K562 (cell line): ENCODE results near the gene ALOX5. TPM values are rescaled to one million over a fixed set of nuclear protein-coding genes. Genes with fewer than 3 reads are reported as not detected.
A peak's percentile ranks its signal among the peaks of the same experiment; 100 is the strongest.

Experiments used
- ATAC-seq: fragments of 200-7000 bp; cut with Tn5 transposase; 3 replicates; pipeline ENCODE4 v1.9.1; 2020; ENCODE audit warnings: moderate library complexity
- BruUV-seq: library from RNA; stranded (reverse); fragments of 400-500 nt; replicated peaks from 2 replicates; lab custom pipeline; 2021; lab: Mats Ljungman, UMichigan
- CTCF ChIA-PET: fragments of 300-600 bp; formaldehyde crosslinking; extraction: SDS; loops from one replicate; lab custom pipeline; 2021; ENCODE audit warnings: low intra/inter-chr PET ratio; lab: Yijun Ruan, JAX
- POLR2A ChIA-PET: fragments of 300-600, 350-650 bp; sonication (Branson Sonifier 250); formaldehyde crosslinking; extraction: SDS; loops from one replicate; lab custom pipeline; 2021; ENCODE audit warnings: antibody characterized with exemption, inconsistent platforms; lab: Yijun Ruan, JAX
- DNase-seq, 4 experiments: peaks; one replicate each; pipeline versions ENCODE4 v3.0.0 to v3.0.0-alpha.2; 2011 to 2018; ENCODE audit warnings: low spot score in 3 of 4, mixed read lengths in 3 of 4; ENCODE audit errors: extremely low read depth in 1 of 4
- FAIRE-seq: peaks from 2 replicates; lab custom pipeline; 2011; peaks lifted over from hg19 to GRCh38; lab: Jason Lieb, UNC
- H2AFZ ChIP-seq: 2 replicates; pipeline ENCODE4 v1.6.0; 2011; ENCODE audit warnings: low read depth, low read length, control low read depth, inconsistent platforms
- H3K27ac ChIP-seq: fragments of 200-600 bp; 3 replicates; pipeline ENCODE4 v1.8.0; 2011; ENCODE audit warnings: low read depth, mild to moderate bottlenecking, control low read depth, inconsistent platforms, low read length, moderate library complexity, mixed read lengths; ENCODE audit errors: extremely low read depth
- H3K27me3 ChIP-seq, 2 experiments: fragments of 300-600 bp in 1 of 2; 2 replicates in 1 of 2; 3 replicates in 1 of 2; pipeline versions ENCODE4 v1.6.0 to v1.8.0; 2011; ENCODE audit warnings: inconsistent platforms in 2 of 2, low read length in 2 of 2, mild to moderate bottlenecking in 1 of 2, mixed read lengths in 1 of 2, moderate library complexity in 1 of 2; ENCODE audit not compliant: control insufficient read depth in 2 of 2, insufficient read depth in 2 of 2
- H3K36me3 ChIP-seq: fragments of 300-600 bp; 3 replicates; pipeline ENCODE4 v1.8.0; 2011; ENCODE audit warnings: mild to moderate bottlenecking, low read length, inconsistent platforms; ENCODE audit not compliant: control insufficient read depth, insufficient read depth
- H3K4me1 ChIP-seq, 2 experiments: fragments of 200-600 bp in 1 of 2; replicated peaks in 1 of 2; 2 replicates in 1 of 2; 3 replicates in 1 of 2; pipeline versions ENCODE4 v1.5.1 to v1.8.0; 2011; ENCODE audit warnings: inconsistent platforms in 2 of 2, low read length in 2 of 2, mild to moderate bottlenecking in 1 of 2, mixed read lengths in 1 of 2, moderate library complexity in 1 of 2; ENCODE audit not compliant: control insufficient read depth in 2 of 2, insufficient read depth in 2 of 2
- H3K4me2 ChIP-seq: 2 replicates; pipeline ENCODE4 v1.6.1; 2011; ENCODE audit warnings: low read length, control low read depth, inconsistent platforms, mixed read lengths; ENCODE audit not compliant: insufficient read depth
- H3K4me3 ChIP-seq: fragments of 200-600 bp; sonication (generic), shearing (Covaris generic); 2 replicates; pipeline ENCODE4 v1.5.1; 2016; ENCODE audit warnings: control low read depth, inconsistent platforms
- H3K79me2 ChIP-seq: fragments of 200-600 bp; 3 replicates; pipeline ENCODE4 v1.8.0; 2011; ENCODE audit warnings: low read length, inconsistent platforms; ENCODE audit not compliant: control insufficient read depth, insufficient read depth
- H3K9ac ChIP-seq, 2 experiments: 2 replicates each; pipeline versions ENCODE4 v1.6.0 to v1.6.1; 2011; ENCODE audit warnings: low read depth in 2 of 2, low read length in 2 of 2, control low read depth in 1 of 2, inconsistent platforms in 1 of 2, mild to moderate bottlenecking in 1 of 2, mixed read lengths in 1 of 2; ENCODE audit not compliant: insufficient read depth in 1 of 2
- H3K9me1 ChIP-seq: one replicate; pipeline ENCODE4 v1.6.0; 2011; ENCODE audit warnings: inconsistent platforms, mild to moderate bottlenecking, low read length, moderate library complexity; ENCODE audit not compliant: control insufficient read depth, insufficient read depth
- H3K9me3 ChIP-seq: replicated peaks from 2 replicates; pipeline ENCODE4 v1.5.1; 2011; ENCODE audit warnings: low read depth, low read length, inconsistent platforms; ENCODE audit not compliant: control insufficient read depth, insufficient read depth
- H4K20me1 ChIP-seq: replicated peaks from 2 replicates; pipeline ENCODE4 v1.6.1; 2011; ENCODE audit warnings: low read length, inconsistent platforms, mixed read lengths; ENCODE audit not compliant: control insufficient read depth, insufficient read depth
- ADNP ChIP-seq: fragments of 200-800 bp; sonication (Bioruptor generic); IDR thresholded peaks from 2 replicates; pipeline ENCODE4 v1.6.1; 2016; ENCODE audit warnings: missing genetic modification characterization, missing compliant biosample characterization
- C11orf30 ChIP-seq: fragments of 450-650 bp; IDR thresholded peaks from 2 replicates; pipeline ENCODE4 v1.6.1; 2016; ENCODE audit warnings: low read depth, mild to moderate bottlenecking
- CBX8 ChIP-seq: fragments of 200-600 bp; sonication (generic); IDR thresholded peaks from 2 replicates; pipeline ENCODE4 v1.6.1; 2012; ENCODE audit warnings: borderline replicate concordance, mixed run types, low read depth, mild to moderate bottlenecking, moderate library complexity, mixed read lengths, low read length, control low read depth, inconsistent platforms; ENCODE audit not compliant: poor library complexity, severe bottlenecking; ENCODE audit errors: extremely low read depth
- DNMT1 ChIP-seq: fragments of 450-650 bp; IDR thresholded peaks from 2 replicates; pipeline ENCODE4 v1.6.1; 2016; ENCODE audit warnings: antibody characterized with exemption, mild to moderate bottlenecking
- FOXJ2 ChIP-seq: fragments of 200-800 bp; sonication (Bioruptor generic); IDR thresholded peaks from 2 replicates; pipeline ENCODE4 v1.6.1; 2016; ENCODE audit warnings: missing genetic modification characterization, missing compliant biosample characterization
- GABPB1 ChIP-seq: sonication (generic); formaldehyde crosslinking; IDR thresholded peaks from 2 replicates; pipeline ENCODE4 v1.8.0; 2022; ENCODE audit warnings: mild to moderate bottlenecking, missing genetic modification reagents
- HDGF ChIP-seq: fragments of 450-650 bp; IDR thresholded peaks from 2 replicates; pipeline ENCODE4 v1.6.1; 2016
- MAFG ChIP-seq: fragments of 450-650 bp; conservative IDR thresholded peaks from 2 replicates; pipeline ENCODE4 v1.6.1; 2016; ENCODE audit warnings: missing genetic modification characterization, missing compliant biosample characterization
- NFE2 ChIP-seq: IDR thresholded peaks from 2 replicates; pipeline ENCODE4 v1.6.1; 2014; ENCODE audit warnings: antibody characterized with exemption, low read depth
- POLR3A ChIP-seq: IDR thresholded peaks from 2 replicates; pipeline ENCODE4 v1.6.1; 2011; ENCODE audit warnings: borderline replicate concordance, mild to moderate bottlenecking, moderate library complexity; ENCODE audit not compliant: insufficient read length, insufficient read depth; ENCODE audit errors: extremely low read depth
- RBM34 ChIP-seq: fragments of 200-400 bp; formaldehyde crosslinking; IDR thresholded peaks from 2 replicates; pipeline ENCODE4 v1.6.1; 2018; ENCODE audit warnings: low read length, borderline replicate concordance; ENCODE audit not compliant: insufficient read depth
- TAF7 ChIP-seq: fragments of 450-650 bp; IDR thresholded peaks from 2 replicates; pipeline ENCODE4 v1.6.1; 2016; ENCODE audit warnings: missing genetic modification characterization, missing compliant biosample characterization
- XRCC5 ChIP-seq: fragments of 200-400 bp; formaldehyde crosslinking; IDR thresholded peaks from 2 replicates; pipeline ENCODE4 v1.6.1; 2017; ENCODE audit warnings: low read depth, mild to moderate bottlenecking, low read length
- ZBTB11 ChIP-seq, 3 experiments: fragments of 200-800 bp in 1 of 3; fragments of 250-450 bp in 1 of 3; fragments of 450-650 bp in 1 of 3; sonication (Bioruptor Pico) in 1 of 3; sonication (Bioruptor generic) in 1 of 3; formaldehyde crosslinking in 1 of 3; IDR thresholded peaks; 2 replicates each; pipeline versions ENCODE4 v1.6.1 to v1.8.0; 2016 to 2022; ENCODE audit warnings: mild to moderate bottlenecking in 2 of 3, missing genetic modification characterization in 2 of 3, missing compliant biosample characterization in 1 of 3, moderate library complexity in 1 of 3
- ZNF165 ChIP-seq: fragments of 250-450 bp; sonication (Bioruptor Pico); IDR thresholded peaks from 2 replicates; pipeline ENCODE4 v1.4.0; 2020; ENCODE audit warnings: borderline replicate concordance
- ZNF263 ChIP-seq: sonication (generic); formaldehyde crosslinking; IDR thresholded peaks from 2 replicates; pipeline ENCODE4 v1.8.0; 2022; ENCODE audit warnings: mild to moderate bottlenecking, missing genetic modification reagents, borderline replicate concordance
- ZNF764 ChIP-seq: fragments of 250-450 bp; sonication (Bioruptor Pico); IDR thresholded peaks from 2 replicates; pipeline ENCODE4 v1.4.0; 2020; ENCODE audit warnings: low read depth, mild to moderate bottlenecking, moderate library complexity
- WGBS: fragments of 100-300 bp; shearing (Covaris generic); methylation state at CpG from one replicate; pipeline ENCODE4 v1.1.6; 2016; ENCODE audit warnings: low coverage, mixed read lengths; ENCODE audit not compliant: insufficient coverage; ENCODE audit errors: missing lambda C conversion rate; 5-methylcytosine and 5-hydroxymethylcytosine counted together
- in situ Hi-C: fragments of 300-500 bp; cut with MboI; formaldehyde crosslinking; loops from 4 replicates; pipeline ENCODE4 v1.15.0; 2018; ENCODE audit warnings: inconsistent platforms, mixed read lengths
- intact Hi-C: fragments of 100-400 bp; cut with micrococcal nuclease; formaldehyde crosslinking; loops from 2 replicates; pipeline ENCODE4 v1.14.2; 2022
- polyA plus RNA-seq, 8 experiments: library from polyadenylated mRNA; depleted of rRNA in 4 of 8; stranded (reverse) in 5 of 8; unstranded in 3 of 8; fragments of >200 nt; fragmentation: Nextera tagmentation in 2 of 8; fragmentation: Illumina TruSeq in 1 of 8; extraction: Ambion mirVana in 2 of 8; extraction: Trizol in 1 of 8; gene quantifications; 2 replicates each; pipeline versions ENCODE4 v1.2.1 to v1.2.3, GENCODE V29; 2011 to 2014; ENCODE audit warnings: inconsistent platforms in 1 of 8, missing spikeins in 1 of 8
- total RNA-seq, 7 experiments: library from RNA; depleted of rRNA in 6 of 7; stranded (reverse); fragments of >200 nt in 6 of 7; fragmentation: Illumina TruSeq in 2 of 7; extraction: Trizol in 2 of 7; gene quantifications; 2 replicates each; pipeline versions ENCODE4 v1.2.1 to v1.2.3, GENCODE V29; 2011 to 2021; ENCODE audit warnings: low replicate concordance in 1 of 7

Gene ALOX5
- total and polyA plus RNA-seq, 9 of the 15 experiments (the other 6 are each of a cell fraction or from before 2014, with no cell fraction given), result 0.10 to 2.4 (median 1.4) TPM

- TF ChIP-seq ZNF263, result peak; percentile 96
- peak; percentile 62 for TF ChIP-seq NFE2
- TF ChIP-seq C11orf30, result peak; percentile 55; the same call in 1 of the 2 replicates
- TF ChIP-seq GABPB1 (CRISPR knock-in tag), result 0 out of 2 replicates have a peak, but pooled peaks have one; percentile 0
- TF ChIP-seq RBM34, result no peak
- no peak for TF ChIP-seq CBX8
- peak; percentile 10 for TF ChIP-seq ADNP (tag)
- TF ChIP-seq XRCC5, result 0 out of 2 replicates have a peak, but pooled peaks have one; percentile 6
- 0 out of 2 replicates have a peak, but pooled peaks have one; percentile 6 for TF ChIP-seq HDGF
These were observed 64.6 kb downstream of the ALOX5 start (continued) for GRCh38 chr10:45438466-45439090.

GRCh38 chr10:45439365-45439764, 65.3 kb downstream of the ALOX5 start:
- Histone ChIP-seq H3K4me2 (no peak overlapping the region), H3K79me2 (no peaks in the 10 kb centered on the region), H3K9me3 (no peaks in the 10 kb centered on the region), H3K27ac (no peak overlapping the region), H3K36me3 (no peaks in the 10 kb centered on the region), H3K9me1 (no peaks in the 10 kb centered on the region), H3K27me3 (no peaks in the 10 kb centered on the region), H2AFZ (no peak overlapping the region), H3K9ac (peak overlapping the region in 1 of 2 experiments; percentile 18; a peak in 1 of 4 replicates), H4K20me1 (no peaks in the 10 kb centered on the region), H3K4me1 (peaks cover 12 to 40% of the 10 kb centered on the region in 2 experiments; a peak in 4 of 5 replicates), H3K4me3 (no peak overlapping the region)
- BruUV-seq, result no TSS peak
- ChIA-PET POLR2A (no interaction called here), CTCF (no interaction called here)
- in situ Hi-C loops (no loop called here), intact Hi-C loops (loop anchor here (2.0 to 5.0 kb wide), 2 partner anchors 19 to 132 kb away; no protein-coding TSS in a partner anchor)
- DNase-seq, result no peak
- no peak for FAIRE-seq
- WGBS, result 40% methylated on average over 6 of the region's 6 CpGs
- ATAC-seq, result no peak
- no peak for TF ChIP-seq FOXJ2 (tag)
- no peak for TF ChIP-seq POLR3A
- TF ChIP-seq ZNF165, result no peak
- TF ChIP-seq ZNF764, result no peak
- no peak for TF ChIP-seq TAF7 (tag)
- TF ChIP-seq MAFG, result no peak
- TF ChIP-seq ZBTB11 (CRISPR knock-in tag; IDR thresholded peaks at IDR 0.05), result no peak
- TF ChIP-seq DNMT1, result no peak
